MM.1S (cell line): ENCODE measurements around the gene BCR.

Experiments
- DNase-seq: peaks from one replicate; pipeline ENCODE4 v3.0.0-alpha.2; 2015
- H2AFZ ChIP-seq: fragments of 300-600 bp; sonication (generic); 2 replicates; pipeline ENCODE4 v1.6.0; 2016; ENCODE audit warnings: antibody characterized with exemption, low read length
- H3F3A ChIP-seq: fragments of 300-600 bp; sonication (generic); 2 replicates; pipeline ENCODE4 v1.6.1; 2016; ENCODE audit warnings: mild to moderate bottlenecking, antibody characterized with exemption, low read length, moderate library complexity, mixed read lengths; ENCODE audit not compliant: insufficient read depth
- H3K27ac ChIP-seq: fragments of 300-600 bp; sonication (generic); 2 replicates; pipeline ENCODE4 v1.5.1; 2016; ENCODE audit warnings: mild to moderate bottlenecking, low read length
- H3K27me3 ChIP-seq: fragments of 300-600 bp; sonication (generic); replicated peaks from 2 replicates; pipeline ENCODE4 v1.6.0; 2016; ENCODE audit warnings: low read length; ENCODE audit not compliant: insufficient read depth
- H3K36me3 ChIP-seq: fragments of 300-600 bp; sonication (generic); replicated peaks from 2 replicates; pipeline ENCODE4 v1.6.1; 2016; ENCODE audit warnings: mild to moderate bottlenecking, low read length, mixed read lengths; ENCODE audit not compliant: insufficient read depth
- H3K4me1 ChIP-seq: fragments of 300-600 bp; sonication (generic); 2 replicates; pipeline ENCODE4 v1.6.1; 2016; ENCODE audit warnings: low read length, mixed read lengths
- H3K4me2 ChIP-seq: fragments of 300-600 bp; sonication (generic); 2 replicates; pipeline ENCODE4 v1.6.0; 2016; ENCODE audit warnings: low read depth, low read length
- H3K4me3 ChIP-seq: fragments of 300-600 bp; sonication (generic); 2 replicates; pipeline ENCODE4 v1.5.1; 2016; ENCODE audit warnings: low read length, mixed read lengths
- H3K79me2 ChIP-seq: fragments of 300-600 bp; sonication (generic); 2 replicates; pipeline ENCODE4 v1.6.1; 2016; ENCODE audit warnings: mixed run types, low read length, mixed read lengths
- H3K9ac ChIP-seq: fragments of 300-600 bp; sonication (generic); 2 replicates; pipeline ENCODE4 v1.6.1; 2016; ENCODE audit warnings: low read length, mixed read lengths
- H3K9me2 ChIP-seq: fragments of 300-600 bp; sonication (generic); replicated peaks from 2 replicates; pipeline ENCODE4 v1.6.1; 2016; ENCODE audit warnings: mild to moderate bottlenecking, low read length, mixed read lengths; ENCODE audit not compliant: insufficient read depth
- H3K9me3 ChIP-seq: fragments of 300-600 bp; sonication (generic); replicated peaks from 2 replicates; pipeline ENCODE4 v1.6.1; 2016; ENCODE audit warnings: mild to moderate bottlenecking, low read length, mixed read lengths; ENCODE audit not compliant: insufficient read depth
- H4K20me1 ChIP-seq: fragments of 300-600 bp; sonication (generic); 2 replicates; pipeline ENCODE4 v1.6.1; 2016; ENCODE audit warnings: mild to moderate bottlenecking, low read length, moderate library complexity, mixed read lengths; ENCODE audit not compliant: insufficient read depth
- CTCF ChIP-seq: fragments of 300-600 bp; sonication (generic); IDR thresholded peaks from 2 replicates; pipeline ENCODE4 v1.5.1; 2016; ENCODE audit warnings: antibody characterized with exemption, low read length, mixed read lengths
- EZH2 ChIP-seq: fragments of 300-600 bp; sonication (generic); optimal IDR thresholded peaks from 2 replicates; pipeline ENCODE3; 2017; ENCODE audit warnings: low read depth, mild to moderate bottlenecking, antibody characterized with exemption, low read length, mixed read lengths
- EZH2phosphoT487 ChIP-seq: fragments of 300-600 bp; sonication (generic); IDR thresholded peaks from 2 replicates; pipeline ENCODE4 v1.6.1; 2018; ENCODE audit warnings: antibody characterized with exemption, low read length

BCR gene

GRCh38 chr22:23203452-23204124 is 23.3 kb downstream of the BCR start:
- no peaks in the 10 kb centered on the region for H3K9me3 ChIP-seq
- H3K79me2 ChIP-seq, result peaks cover 100% of the 10 kb centered on the region
- H3K9me2 ChIP-seq, result no peaks in the 10 kb centered on the region
- TF ChIP-seq EZH2phosphoT487, result no peak
- TF ChIP-seq EZH2, result no peak
- TF ChIP-seq CTCF, result no peak
- no peak for DNase-seq
- no peak overlapping the region for H2AFZ ChIP-seq
- no peak overlapping the region for H3K4me3 ChIP-seq
- H3K4me2 ChIP-seq, result no peak overlapping the region
- H3K36me3 ChIP-seq, result peaks cover 3% of the 10 kb centered on the region; the same call in 1 of the 2 replicates
- H3K4me1 ChIP-seq, result peaks cover 27% of the 10 kb centered on the region
- no peak overlapping the region for H3K27ac ChIP-seq
- H3K9ac ChIP-seq, result no peak overlapping the region
- H3F3A ChIP-seq, result peaks cover 4% of the 10 kb centered on the region; the same call in 1 of the 2 replicates
- no peaks in the 10 kb centered on the region for H3K27me3 ChIP-seq
- H4K20me1 ChIP-seq, result peaks cover 63% of the 10 kb centered on the region

DNA sequence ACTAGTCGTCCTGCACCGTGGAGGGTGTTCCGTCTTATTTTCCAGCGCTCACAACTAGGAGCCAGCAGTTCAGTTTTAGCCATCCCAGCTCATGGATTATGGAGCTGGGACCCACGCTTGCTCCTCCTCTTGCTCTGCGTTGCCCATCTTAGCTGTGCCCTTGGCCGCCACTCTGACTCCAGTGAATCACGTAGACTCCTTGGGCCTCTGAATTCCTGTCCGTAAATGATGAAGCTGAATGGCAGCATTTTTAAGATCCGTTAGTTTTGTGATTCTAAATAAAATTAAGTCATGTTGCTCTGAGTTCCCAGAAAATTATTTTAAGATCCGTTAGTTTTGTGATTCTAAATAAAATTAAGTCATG is 23.8 kb downstream of the BCR start:
- Histone ChIP-seq H3K9me2 (no peaks in the 10 kb centered on the region), H3K79me2 (peaks cover 100% of the 10 kb centered on the region), H2AFZ (no peak overlapping the region), H3K4me3 (no peak overlapping the region), H3K36me3 (no peaks in the 10 kb centered on the region; the same call in 1 of the 2 replicates), H3K4me1 (peaks cover 27% of the 10 kb centered on the region), H3F3A (peaks cover 4% of the 10 kb centered on the region; the same call in 1 of the 2 replicates), H4K20me1 (peaks cover 63% of the 10 kb centered on the region), H3K9ac (no peak overlapping the region), H3K9me3 (no peaks in the 10 kb centered on the region), H3K27ac (no peak overlapping the region), H3K27me3 (no peaks in the 10 kb centered on the region), H3K4me2 (no peak overlapping the region)
- TF ChIP-seq EZH2 (no peak), EZH2phosphoT487 (no peak), CTCF (no peak)
- no peak for DNase-seq

GRCh38 chr22:23204541-23205157 is 24.3 kb downstream of the BCR start:
- Histone ChIP-seq H3K27ac (no peak overlapping the region), H3K4me2 (no peak overlapping the region), H2AFZ (no peak overlapping the region), H3K79me2 (peaks cover 99% of the 10 kb centered on the region), H3K27me3 (no peaks in the 10 kb centered on the region), H3K9ac (no peak overlapping the region), H3K4me3 (no peak overlapping the region), H3K9me2 (no peaks in the 10 kb centered on the region), H3K9me3 (no peaks in the 10 kb centered on the region), H3K4me1 (peaks cover 27% of the 10 kb centered on the region), H3K36me3 (no peaks in the 10 kb centered on the region; the same call in 1 of the 2 replicates), H3F3A (peaks cover 4% of the 10 kb centered on the region; the same call in 1 of the 2 replicates), H4K20me1 (peaks cover 59% of the 10 kb centered on the region)
- no peak for DNase-seq
- TF ChIP-seq CTCF, result no peak
- no peak for TF ChIP-seq EZH2
- TF ChIP-seq EZH2phosphoT487, result no peak
